SK-N-SH (cell line): ENCODE results near the gene PM20D2. TPM values are rescaled to one million over a fixed set of nuclear protein-coding genes. Genes with fewer than 3 reads are reported as not detected.

ENCODE experiments used
- CTCF ChIA-PET: fragments of 300-600, 350-600 bp; formaldehyde crosslinking; extraction: SDS; loops from one replicate; lab custom pipeline; 2021; lab: Yijun Ruan, JAX
- POLR2A ChIA-PET: fragments of 350-600 bp; sonication (Branson Sonifier 250); formaldehyde crosslinking; extraction: SDS; loops from one replicate; lab custom pipeline; 2020; ENCODE audit warnings: antibody characterized with exemption, inconsistent platforms; lab: Yijun Ruan, JAX
- DNase-seq: peaks from one replicate; pipeline ENCODE4 v3.0.0; 2012
- H2AFZ ChIP-seq: fragments of 200-600 bp; sonication (generic); 2 replicates; pipeline ENCODE4 v1.8.1; 2016; ENCODE audit warnings: antibody characterized with exemption, mild to moderate bottlenecking, low read depth
- H3F3A ChIP-seq: fragments of 200-600 bp; sonication (generic); replicated peaks from 2 replicates; pipeline ENCODE3; 2016; ENCODE audit warnings: antibody characterized with exemption, mild to moderate bottlenecking; ENCODE audit not compliant: insufficient read depth
- H3K27ac ChIP-seq, 2 experiments: fragments of 200-500 bp in 1 of 2; fragments of 200-600 bp in 1 of 2; sonication (Bioruptor generic) in 1 of 2; sonication (generic), shearing (Covaris generic) in 1 of 2; 2 replicates each; pipeline versions ENCODE4 v1.5.1 to v1.6.1; 2014 to 2016; ENCODE audit warnings: low read depth in 2 of 2, inconsistent platforms in 1 of 2, low read length in 1 of 2, mild to moderate bottlenecking in 1 of 2, mixed read lengths in 1 of 2
- H3K27me3 ChIP-seq: fragments of 200-600 bp; sonication (generic), shearing (Covaris generic); 2 replicates; pipeline ENCODE4 v1.6.1; 2016; ENCODE audit warnings: mixed run types; ENCODE audit not compliant: insufficient read depth
- H3K36me3 ChIP-seq, 2 experiments: fragments of 200-500 bp in 1 of 2; fragments of 200-600 bp in 1 of 2; sonication (Bioruptor generic) in 1 of 2; sonication (generic) in 1 of 2; replicated peaks in 1 of 2; 2 replicates each; pipeline versions ENCODE3 to v1.5.1; 2014 to 2016; ENCODE audit warnings: low read length in 1 of 2, mild to moderate bottlenecking in 1 of 2; ENCODE audit not compliant: insufficient read depth in 2 of 2, control insufficient read depth in 1 of 2
- H3K4me1 ChIP-seq, 2 experiments: fragments of 200-500 bp in 1 of 2; fragments of 200-600 bp in 1 of 2; sonication (Bioruptor generic) in 1 of 2; sonication (generic), shearing (Covaris generic) in 1 of 2; 2 replicates each; pipeline versions ENCODE4 v1.5.1 to v1.6.1; 2014 to 2016; ENCODE audit warnings: low read depth in 1 of 2, low read length in 1 of 2, mixed run types in 1 of 2; ENCODE audit not compliant: insufficient read depth in 2 of 2, control insufficient read depth in 1 of 2
- H3K4me2 ChIP-seq: fragments of 200-600 bp; sonication (generic), shearing (Covaris generic); 2 replicates; pipeline ENCODE4 v1.6.1; 2017; ENCODE audit warnings: mixed run types
- H3K4me3 ChIP-seq, 2 experiments: fragments of 200-500 bp in 1 of 2; fragments of 200-600 bp in 1 of 2; sonication (Bioruptor generic) in 1 of 2; sonication (generic), shearing (Covaris generic) in 1 of 2; 2 replicates each; pipeline versions ENCODE4 v1.5.1 to v1.8.1; 2014 to 2016; ENCODE audit warnings: low read depth in 2 of 2, inconsistent platforms in 1 of 2, low read length in 1 of 2, mild to moderate bottlenecking in 1 of 2, mixed read lengths in 1 of 2, moderate library complexity in 1 of 2
- H3K79me2 ChIP-seq: fragments of 200-600 bp; sonication (generic); 2 replicates; pipeline ENCODE4 v1.8.1; 2017; ENCODE audit warnings: mild to moderate bottlenecking; ENCODE audit not compliant: insufficient read depth
- H3K9ac ChIP-seq: fragments of 200-600 bp; sonication (generic); 2 replicates; pipeline ENCODE4 v1.6.1; 2017; ENCODE audit warnings: mixed run types
- H3K9me2 ChIP-seq: fragments of 200-600 bp; sonication (generic); 2 replicates; pipeline ENCODE4 v1.6.1; 2017; ENCODE audit warnings: mixed run types
- H3K9me3 ChIP-seq: fragments of 200-600 bp; sonication (generic); 2 replicates; pipeline ENCODE4 v1.6.1; 2017; ENCODE audit warnings: mixed run types, mild to moderate bottlenecking, moderate library complexity
- H4K20me1 ChIP-seq: fragments of 200-600 bp; sonication (generic); 2 replicates; pipeline ENCODE4 v1.6.1; 2017; ENCODE audit warnings: mild to moderate bottlenecking, mixed run types; ENCODE audit not compliant: insufficient read depth
- ELF1 ChIP-seq: IDR thresholded peaks from 2 replicates; pipeline ENCODE4 v1.4.0; 2012
- EP300 ChIP-seq, 2 experiments: IDR thresholded peaks; 2 replicates each; pipeline versions ENCODE4 v1.4.0 to v1.6.1; 2012; ENCODE audit warnings: borderline replicate concordance in 1 of 2, low read depth in 1 of 2, low read length in 1 of 2
- FOXJ3 ChIP-seq: sonication (generic); formaldehyde crosslinking; IDR thresholded peaks from 2 replicates; pipeline ENCODE4 v1.5.1; 2020; ENCODE audit warnings: mild to moderate bottlenecking, missing genetic modification reagents
- FOXM1 ChIP-seq: IDR thresholded peaks from 2 replicates; pipeline ENCODE4 v1.4.0; 2012; ENCODE audit warnings: low read depth, mild to moderate bottlenecking
- GABPA ChIP-seq: IDR thresholded peaks from 2 replicates; pipeline ENCODE4 v1.4.0; 2012; ENCODE audit warnings: low read depth, mild to moderate bottlenecking
- IRF3 ChIP-seq: fragments of 150-350 bp; IDR thresholded peaks from 2 replicates; pipeline ENCODE4 v1.6.1; 2016; ENCODE audit warnings: mild to moderate bottlenecking, low read depth, low read length
- JUND ChIP-seq: IDR thresholded peaks from 2 replicates; pipeline ENCODE4 v1.4.0; 2012
- MXI1 ChIP-seq: IDR thresholded peaks from 2 replicates; pipeline ENCODE4 v1.6.1; 2012; ENCODE audit warnings: mild to moderate bottlenecking, low read depth, low read length, improper control_type of control experiment
- NFIC ChIP-seq: IDR thresholded peaks from 2 replicates; pipeline ENCODE4 v1.4.0; 2012; ENCODE audit warnings: borderline replicate concordance
- NRF1 ChIP-seq: IDR thresholded peaks from 2 replicates; pipeline ENCODE4 v1.6.1; 2012; ENCODE audit warnings: low read depth, mild to moderate bottlenecking, low read length
- POLR2AphosphoS5 ChIP-seq: IDR thresholded peaks from 2 replicates; pipeline ENCODE4 v1.6.1; 2012; ENCODE audit warnings: low read depth, low read length
- RCOR1 ChIP-seq: fragments of 150-350 bp; IDR thresholded peaks from 2 replicates; pipeline ENCODE4 v1.6.1; 2017; ENCODE audit warnings: antibody characterized with exemption, low read length
- SMC3 ChIP-seq: IDR thresholded peaks from 2 replicates; pipeline ENCODE4 v1.6.1; 2012; ENCODE audit warnings: low read depth, low read length, improper control_type of control experiment
- TCF12 ChIP-seq: IDR thresholded peaks from 2 replicates; pipeline ENCODE4 v1.4.0; 2012
- USF1 ChIP-seq: IDR thresholded peaks from 2 replicates; pipeline ENCODE4 v1.4.0; 2012; ENCODE audit warnings: low read depth, borderline replicate concordance
- YY1 ChIP-seq: IDR thresholded peaks from 2 replicates; pipeline ENCODE4 v1.4.0; 2012; ENCODE audit warnings: low read depth, mild to moderate bottlenecking
- ZBTB33 ChIP-seq: IDR thresholded peaks from 2 replicates; pipeline ENCODE4 v1.4.0; 2012; ENCODE audit warnings: low read depth, borderline replicate concordance
- WGBS: methylation state at CpG from one replicate; pipeline ENCODE4 v1.1.6; 2017; ENCODE audit warnings: low lambda C conversion rate; 5-methylcytosine and 5-hydroxymethylcytosine counted together
- polyA plus RNA-seq, 3 experiments: library from polyadenylated mRNA; depleted of rRNA; stranded (reverse); fragments of >200 nt; gene quantifications; 2 replicates each; pipeline ENCODE4 v1.2.3, GENCODE V29; 2012

The PM20D2 gene
- polyA plus RNA-seq, 1 of the 3 experiments (the other 2 are of a cell fraction) = 6.2 TPM

- TF ChIP-seq MXI1 (no peak), ELF1 (no peak), NFIC (no peak), IRF3 (no peak), ZBTB33 (no peak), SMC3 (no peak), YY1 (no peak), EP300 (IDR thresholded peaks at IDR 0.05; ENCODE audit: borderline replicate concordance in 1 of 2, low read depth in 1 of 2, low read length in 1 of 2) (no peak), NRF1 (no peak), POLR2AphosphoS5 (no peak), USF1 (no peak), TCF12 (no peak)
- TF ChIP-seq, all 33 proteins: peak for 0
- no peaks in the 10 kb centered on the region for H4K20me1 ChIP-seq
- H3F3A ChIP-seq = no peaks in the 10 kb centered on the region
- CTCF ChIA-PET = interaction anchor here (0.8 kb wide), 1 partner anchor 20 kb away, joined by 3 read pairs; no protein-coding TSS in a partner anchor
- no peak overlapping the region for H3K4me3 ChIP-seq
- no peak overlapping the region for H3K27ac ChIP-seq
- no peak overlapping the region for H3K9ac ChIP-seq
- no peak overlapping the region for H3K4me2 ChIP-seq
- no peaks in the 10 kb centered on the region for H3K36me3 ChIP-seq
- WGBS = 80% methylated on average over 9 of the region's 9 CpGs
- H3K79me2 ChIP-seq = no peaks in the 10 kb centered on the region
- no peak overlapping the region for H2AFZ ChIP-seq
- POLR2A ChIA-PET = no interaction called here
- DNase-seq = no peak
- no peaks in the 10 kb centered on the region for H3K9me3 ChIP-seq
- H3K9me2 ChIP-seq = no peaks in the 10 kb centered on the region
- no peaks in the 10 kb centered on the region for H3K27me3 ChIP-seq
- no peaks in the 10 kb centered on the region for H3K4me1 ChIP-seq
These were observed 38.5 kb downstream of the PM20D2 start for GRCh38 chr6:89184344-89184743.

GRCh38 chr6:89186762-89187161, 40.9 kb downstream of the PM20D2 start:
- no peak for DNase-seq
- no peaks in the 10 kb centered on the region for H3F3A ChIP-seq
- no peak overlapping the region for H3K4me3 ChIP-seq
- no peaks in the 10 kb centered on the region for H3K79me2 ChIP-seq
- no peaks in the 10 kb centered on the region for H3K9me3 ChIP-seq
- no peaks in the 10 kb centered on the region for H3K4me1 ChIP-seq
- no peak overlapping the region for H3K27ac ChIP-seq
- H3K4me2 ChIP-seq = no peak overlapping the region
- H3K36me3 ChIP-seq = no peaks in the 10 kb centered on the region
- no peak overlapping the region for H2AFZ ChIP-seq
- no peak for TF ChIP-seq FOXJ3
- no peak for TF ChIP-seq GABPA
- TF ChIP-seq NRF1 = no peak
- TF ChIP-seq TCF12 = no peak
- TF ChIP-seq JUND = no peak
- no peak for TF ChIP-seq SMC3
- TF ChIP-seq EP300 (IDR thresholded peaks at IDR 0.05; ENCODE audit: borderline replicate concordance in 1 of 2, low read depth in 1 of 2, low read length in 1 of 2) = no peak
- TF ChIP-seq ZBTB33 = no peak
- no peak for TF ChIP-seq RCOR1
- TF ChIP-seq FOXM1 = no peak
- no peaks in the 10 kb centered on the region for H3K27me3 ChIP-seq
- H3K9ac ChIP-seq = no peak overlapping the region
- ChIA-PET CTCF (no interaction called here), POLR2A (no interaction called here)
- H3K9me2 ChIP-seq = no peaks in the 10 kb centered on the region
- WGBS = 70% methylated on average over 2 of the region's 2 CpGs
- H4K20me1 ChIP-seq = no peaks in the 10 kb centered on the region
